GM12878 (cell line): Measurements from ENCODE around the gene SRCIN1.

Experiments
- BACH1 ChIP-seq: fragments of 450-650 bp; IDR thresholded peaks from 2 replicates; pipeline ENCODE4 v1.6.1; 2017; ENCODE audit warnings: mild to moderate bottlenecking, borderline replicate concordance
- ZNF384 ChIP-seq: IDR thresholded peaks from 2 replicates; pipeline ENCODE4 v1.6.1; 2012; ENCODE audit warnings: low read depth, mild to moderate bottlenecking, low read length, improper control_type of control experiment, borderline replicate concordance

GRCh38 chr17:38566666-38567031, 39.1 kb downstream of the SRCIN1 start:
- TF ChIP-seq BACH1: no peak
- no peak for TF ChIP-seq ZNF384
